Lower leg skin (tissue), 3 donors: ENCODE data around the gene TSPAN15.

Experiments used
- POLR2A ChIP-seq, 2 donors: fragments of 450-650 bp; IDR thresholded peaks; one replicate each; pipeline ENCODE4 v1.6.1; 2016 to 2017; ENCODE audit warnings: antibody characterized with exemption in 2 of 2, mild to moderate bottlenecking in 1 of 2, moderate library complexity in 1 of 2
- TF ChIP-seq, protein P1 (sequence below), 3 donors: fragments of 450-650 bp; IDR thresholded peaks; one replicate each; pipeline ENCODE4 v1.5.1; 2016; ENCODE audit warnings: antibody characterized with exemption in 3 of 3, mild to moderate bottlenecking in 3 of 3, moderate library complexity in 2 of 3

DNA sequence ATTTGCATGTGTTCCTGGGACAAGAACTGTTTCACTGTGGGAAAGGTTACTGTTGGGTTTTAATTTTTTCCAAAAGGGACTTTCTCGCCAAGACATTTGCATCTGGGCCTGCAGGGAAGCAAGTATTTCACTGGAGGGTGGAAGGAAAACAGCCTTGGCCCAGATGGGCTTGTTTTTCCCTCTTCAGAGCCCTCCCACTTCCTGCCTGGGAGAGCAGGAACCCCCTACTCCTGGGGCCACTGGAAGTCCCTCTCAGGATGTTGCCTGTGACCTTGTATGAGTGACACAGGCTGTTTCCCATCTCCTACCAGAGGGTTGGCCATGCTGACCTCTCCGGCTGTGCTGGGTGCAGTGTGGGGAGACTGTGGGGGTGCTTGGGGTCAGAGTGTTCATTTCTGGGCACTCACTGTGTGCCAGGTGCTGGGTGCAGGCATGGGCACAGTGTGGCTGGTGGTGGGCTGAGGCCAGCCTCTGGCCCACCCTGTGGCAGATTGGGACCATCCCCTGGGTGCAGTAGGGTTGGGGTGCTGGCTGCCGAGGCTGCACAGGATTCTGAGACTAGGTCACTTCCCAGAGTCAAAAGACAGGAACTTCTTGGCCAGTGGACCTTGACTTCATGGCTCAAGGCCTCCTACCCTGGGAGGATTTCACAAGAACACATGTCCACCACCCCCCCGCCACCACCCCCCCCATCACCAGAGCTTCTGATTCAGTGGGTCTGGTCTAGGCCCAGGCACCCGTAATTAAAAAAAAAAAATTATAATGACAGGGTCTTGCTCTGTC lies 10.2 kb downstream of the TSPAN15 start:
- TF ChIP-seq, protein P1, sequence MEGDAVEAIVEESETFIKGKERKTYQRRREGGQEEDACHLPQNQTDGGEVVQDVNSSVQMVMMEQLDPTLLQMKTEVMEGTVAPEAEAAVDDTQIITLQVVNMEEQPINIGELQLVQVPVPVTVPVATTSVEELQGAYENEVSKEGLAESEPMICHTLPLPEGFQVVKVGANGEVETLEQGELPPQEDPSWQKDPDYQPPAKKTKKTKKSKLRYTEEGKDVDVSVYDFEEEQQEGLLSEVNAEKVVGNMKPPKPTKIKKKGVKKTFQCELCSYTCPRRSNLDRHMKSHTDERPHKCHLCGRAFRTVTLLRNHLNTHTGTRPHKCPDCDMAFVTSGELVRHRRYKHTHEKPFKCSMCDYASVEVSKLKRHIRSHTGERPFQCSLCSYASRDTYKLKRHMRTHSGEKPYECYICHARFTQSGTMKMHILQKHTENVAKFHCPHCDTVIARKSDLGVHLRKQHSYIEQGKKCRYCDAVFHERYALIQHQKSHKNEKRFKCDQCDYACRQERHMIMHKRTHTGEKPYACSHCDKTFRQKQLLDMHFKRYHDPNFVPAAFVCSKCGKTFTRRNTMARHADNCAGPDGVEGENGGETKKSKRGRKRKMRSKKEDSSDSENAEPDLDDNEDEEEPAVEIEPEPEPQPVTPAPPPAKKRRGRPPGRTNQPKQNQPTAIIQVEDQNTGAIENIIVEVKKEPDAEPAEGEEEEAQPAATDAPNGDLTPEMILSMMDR (IDR thresholded peaks at IDR 0.05) = no peak
- TF ChIP-seq POLR2A (IDR thresholded peaks at IDR 0.05) = no peak
